ENCODE data around the gene PTPN4. TPM values are rescaled to one million over a fixed set of nuclear protein-coding genes. Genes with fewer than 3 reads are reported as not detected.

PTPN4 gene
- total RNA-seq (10 to 100 TPM; 21.2 to 49.0 (median 43.6) TPM), polyA plus RNA-seq (1 to 10 TPM; 3.6 to 4.7 TPM)
- long read RNA-seq, donor 1, full-length matches to known transcripts: 6 of 16 reads
- long read RNA-seq, donor 1, partial matches to known transcripts: 5 of 16 reads
- long read RNA-seq, donor 1, other reads (novel, unspliced or antisense): 5 of 16 reads
- long read RNA-seq, donor 2, full-length matches to known transcripts: 9 of 27 reads
- long read RNA-seq, donor 2, partial matches to known transcripts: 7 of 27 reads
- long read RNA-seq, donor 2, other reads (novel, unspliced or antisense): 11 of 27 reads
- long read RNA-seq, donor 3, full-length matches to known transcripts: 9 of 18 reads
- long read RNA-seq, donor 3, partial matches to known transcripts: 2 of 18 reads
- long read RNA-seq, donor 3, other reads (novel, unspliced or antisense): 7 of 18 reads

GRCh38 chr2:119759451-119760236, at the start of gene PTPN4:
Gene PTPN4 (plus strand): TSS chr2:119759922. CDS start chr2:119809854, 49,932 bp downstream.
- TF ChIP-seq POLR2A (IDR thresholded peaks at IDR 0.05): peak in 1 of 2 donors; percentile 84
- TF ChIP-seq CTCF (IDR thresholded peaks at IDR 0.05): peak in 2 of 12 donors; percentile 14 to 16
- DNase-seq: peak; percentile 97 to 98 (median 98)
- peak within 1 kb of the TSS; percentile 62 to 95 (median 86) for H3K4me3 ChIP-seq
- peaks cover 0 to 46% (median 33%) of the 10 kb centered on the region in 12 donors for H3K4me1 ChIP-seq
- H3K36me3 ChIP-seq: no peaks in the 10 kb centered on the region
- 0 to 1% (median 1%) methylated on average over 31 to 59 of the region's 59 CpGs for WGBS, 4 donors
- H3K27ac ChIP-seq: peak within 1 kb of the TSS; percentile 87 to 98 (median 96)
- no peaks in the 10 kb centered on the region for H3K27me3 ChIP-seq
- peak; percentile 97 to 98 (median 98) for ATAC-seq
- no peaks in the 10 kb centered on the region for H3K9me3 ChIP-seq
- intact Hi-C loops (cut with DNase I): loop anchor here in 6 of 10 donors (5.0 to 10.0 kb wide), 10 partner anchors 38 to 555 kb away; partner anchors contain the start of genes C2orf76 (in 1 of the 6) and DBI (in 1 of the 6)

- DNase-seq (no peak), ATAC-seq (no peak)
- no peak overlapping the region for H3K27ac ChIP-seq
- intact Hi-C loops (cut with DNase I): no loop called here
- H3K4me3 ChIP-seq: no peak overlapping the region
- H3K9me3 ChIP-seq: peaks cover 0 to 1% (median 0%) of the 10 kb centered on the region in 12 donors
- H3K36me3 ChIP-seq: no peaks in the 10 kb centered on the region
- H3K27me3 ChIP-seq: no peaks in the 10 kb centered on the region
- TF ChIP-seq POLR2A (IDR thresholded peaks at IDR 0.05) (no peak), CTCF (IDR thresholded peaks at IDR 0.05) (no peak)
- peaks cover 0 to 11% (median 4%) of the 10 kb centered on the region in 12 donors for H3K4me1 ChIP-seq
- WGBS, 4 donors: 77 to 88% (median 81%) methylated on average over 7 to 8 of the region's 8 CpGs
Observed at GRCh38 chr2:119710281-119710680, 49.4 kb upstream of the PTPN4 start.

- no peak overlapping the region for H3K27ac ChIP-seq
- ATAC-seq (no peak), DNase-seq (no peak)
- H3K27me3 ChIP-seq: no peaks in the 10 kb centered on the region
- peaks cover 0 to 11% (median 4%) of the 10 kb centered on the region in 12 donors for H3K4me1 ChIP-seq
- intact Hi-C loops (cut with DNase I): no loop called here
- no peaks in the 10 kb centered on the region for H3K36me3 ChIP-seq
- TF ChIP-seq POLR2A (IDR thresholded peaks at IDR 0.05) (no peak), CTCF (IDR thresholded peaks at IDR 0.05) (no peak)
- no peaks in the 10 kb centered on the region for H3K9me3 ChIP-seq
- no peak overlapping the region for H3K4me3 ChIP-seq
- WGBS, 4 donors: 87 to 95% (median 93%) methylated on average over 8 to 9 of the region's 9 CpGs
Observed at GRCh38 chr2:119711352-119711751, 48.4 kb upstream of the PTPN4 start.

GRCh38 chr2:119712571-119712970, 47.2 kb upstream of the PTPN4 start:
- Histone ChIP-seq H3K36me3 (no peaks in the 10 kb centered on the region), H3K27me3 (no peaks in the 10 kb centered on the region), H3K4me3 (no peak overlapping the region), H3K27ac (no peak overlapping the region), H3K9me3 (no peaks in the 10 kb centered on the region), H3K4me1 (peaks cover 0 to 11% (median 4%) of the 10 kb centered on the region in 12 donors)
- 86 to 93% (median 88%) methylated on average over 3 of the region's 3 CpGs for WGBS, 4 donors
- intact Hi-C loops (cut with DNase I): no loop called here
- no peak for ATAC-seq
- no peak for DNase-seq
- TF ChIP-seq POLR2A (IDR thresholded peaks at IDR 0.05): no peak
- no peak for TF ChIP-seq CTCF (IDR thresholded peaks at IDR 0.05)
